Esophagus muscularis mucosa (tissue), 4 donors: ENCODE measurements around the gene COG4.

Experiments
- CTCF ChIP-seq, 3 experiments: fragments of 200-600 bp in 2 of 3; fragments of 450-650 bp in 1 of 3; sonication (generic) in 2 of 3; IDR thresholded peaks; one replicate each; pipeline ENCODE4 v1.5.1; 2017 to 2019; ENCODE audit warnings: antibody characterized with exemption in 3 of 3, mild to moderate bottlenecking in 2 of 3, moderate library complexity in 1 of 3
- EP300 ChIP-seq: sonication (generic); formaldehyde crosslinking; IDR thresholded peaks from one replicate; pipeline ENCODE4 v1.6.1; 2017; ENCODE audit warnings: antibody characterized with exemption
- POLR2A ChIP-seq: fragments of 450-650 bp; IDR thresholded peaks from one replicate; pipeline ENCODE4 v1.6.1; 2017; ENCODE audit warnings: antibody characterized with exemption, moderate library complexity, mild to moderate bottlenecking, low read depth
- POLR2AphosphoS5 ChIP-seq, 2 donors: sonication (generic); formaldehyde crosslinking; IDR thresholded peaks; one replicate each; pipeline ENCODE4 v1.6.1; 2017; ENCODE audit warnings: antibody characterized with exemption in 2 of 2

DNA sequence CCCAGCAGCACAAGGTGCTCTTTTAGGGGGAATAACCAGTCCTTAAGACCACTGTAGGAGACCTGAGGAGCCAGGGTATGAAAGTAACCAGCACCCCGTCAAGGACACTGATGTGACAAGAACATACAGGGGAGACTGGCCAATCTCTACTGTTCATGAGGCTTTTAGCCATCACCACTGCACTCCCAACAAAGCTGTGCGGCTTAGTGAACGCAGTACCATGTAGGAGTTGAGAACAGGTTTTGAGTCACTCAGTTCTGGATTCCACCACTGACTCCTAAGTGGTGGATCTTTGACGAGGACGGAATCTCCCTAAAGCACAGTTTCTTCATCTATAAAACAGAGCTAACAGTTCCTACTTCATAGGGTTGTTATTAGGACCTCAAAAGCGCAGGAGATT lies 26.8 kb downstream of the COG4 start:
- no peak for TF ChIP-seq CTCF (IDR thresholded peaks at IDR 0.05)
- no peak for TF ChIP-seq EP300
- no peak for TF ChIP-seq POLR2AphosphoS5 (IDR thresholded peaks at IDR 0.05)
- no peak for TF ChIP-seq POLR2A
